GM21528 (cell line): Measurements from ENCODE around the gene ABLIM1.

Experiments
- ATAC-seq: cut with Tn5 transposase; IDR thresholded peaks from one replicate; pipeline ENCODE4 v1.9.1; 2021; ENCODE audit warnings: mild to moderate bottlenecking, moderate library complexity; ENCODE audit not compliant: unreplicated experiment, low FRiP score

ABLIM1 gene

GRCh38 chr10:114499630-114500190 is 158.4 kb downstream of the ABLIM1 start:
- peak; percentile 37 for ATAC-seq

GRCh38 chr10:114499116-114499515 is 159.0 kb downstream of the ABLIM1 start:
- ATAC-seq, result peak; percentile 34

- ATAC-seq, result peak; percentile 56
These were observed 159.5 kb downstream of the ABLIM1 start for GRCh38 chr10:114498413-114499111.

- no peak for ATAC-seq
These were observed 162.8 kb downstream of the ABLIM1 start for GRCh38 chr10:114495303-114495702.

- ATAC-seq, result no peak
These were observed 165.6 kb downstream of the ABLIM1 start for GRCh38 chr10:114492351-114493037.

- no peak for ATAC-seq
These were observed 166.1 kb downstream of the ABLIM1 start for GRCh38 chr10:114491933-114492332.

- ATAC-seq, result no peak
These were observed 166.7 kb downstream of the ABLIM1 start for GRCh38 chr10:114491419-114491818.

- ATAC-seq, result no peak
These were observed 168.4 kb downstream of the ABLIM1 start for GRCh38 chr10:114489521-114490310.

- no peak for ATAC-seq
These were observed 170.1 kb downstream of the ABLIM1 start for GRCh38 chr10:114487815-114488536.

GRCh38 chr10:114486938-114487814 is 170.9 kb downstream of the ABLIM1 start:
- ATAC-seq, result no peak

GRCh38 chr10:114485696-114486400 is 172.2 kb downstream of the ABLIM1 start:
- ATAC-seq, result no peak

GRCh38 chr10:114483575-114483974 is 174.5 kb downstream of the ABLIM1 start:
- ATAC-seq, result no peak

- ATAC-seq, result no peak
These were observed 175.4 kb downstream of the ABLIM1 start for GRCh38 chr10:114482480-114483304.

GRCh38 chr10:114481055-114481454 is 177.0 kb downstream of the ABLIM1 start:
- no peak for ATAC-seq

- ATAC-seq, result no peak
These were observed 178.2 kb downstream of the ABLIM1 start for GRCh38 chr10:114479836-114480235.

- no peak for ATAC-seq
These were observed 178.8 kb downstream of the ABLIM1 start for GRCh38 chr10:114479307-114479706.

GRCh38 chr10:114478281-114478680 is 179.8 kb downstream of the ABLIM1 start:
- no peak for ATAC-seq

GRCh38 chr10:114477285-114477684 is 180.8 kb downstream of the ABLIM1 start:
- ATAC-seq, result no peak
